Myocyte (in vitro differentiated cells): ENCODE data around the gene CYTH4. TPM values are rescaled to one million over a fixed set of nuclear protein-coding genes. Genes with fewer than 3 reads are reported as not detected.

Source experiments
- DNase-seq: peaks from one replicate; pipeline ENCODE4 v3.0.0-alpha.2; 2012; ENCODE audit warnings: low read depth
- total RNA-seq: library from RNA; depleted of rRNA; stranded (reverse); fragments of >200 nt; gene quantifications from 2 replicates; pipeline ENCODE4 v1.2.3, GENCODE V29; 2014

CYTH4 gene
- total RNA-seq, 1 donor from 2014 or later = not detected

- no peak for DNase-seq
Observed at GRCh38 chr22:37288521-37288920, 6.2 kb downstream of the CYTH4 start.

GRCh38 chr22:37289156-37289735 lies 6.9 kb downstream of the CYTH4 start:
- DNase-seq = no peak

GRCh38 chr22:37290737-37291136 lies 8.4 kb downstream of the CYTH4 start:
- DNase-seq = peak; percentile 64

- no peak for DNase-seq
Observed at GRCh38 chr22:37291559-37292298, 9.4 kb downstream of the CYTH4 start.

GRCh38 chr22:37292641-37293040 lies 10.3 kb downstream of the CYTH4 start:
- DNase-seq = no peak

GRCh38 chr22:37293172-37293571 lies 10.9 kb downstream of the CYTH4 start:
- no peak for DNase-seq

GRCh38 chr22:37294747-37295146 lies 12.4 kb downstream of the CYTH4 start:
- no peak for DNase-seq

GRCh38 chr22:37295213-37295886 lies 13.0 kb downstream of the CYTH4 start:
- no peak for DNase-seq

- DNase-seq = no peak
Observed at GRCh38 chr22:37295946-37296345, 13.6 kb downstream of the CYTH4 start.

GRCh38 chr22:37298748-37299495 lies 16.6 kb downstream of the CYTH4 start:
- DNase-seq = no peak

GRCh38 chr22:37299969-37300509 lies 17.7 kb downstream of the CYTH4 start:
- DNase-seq = no peak

GRCh38 chr22:37300551-37301017 lies 18.3 kb downstream of the CYTH4 start:
- no peak for DNase-seq

- DNase-seq = no peak
Observed at GRCh38 chr22:37301144-37301830, 19.0 kb downstream of the CYTH4 start.

GRCh38 chr22:37302674-37303555 lies 20.6 kb downstream of the CYTH4 start:
- no peak for DNase-seq

GRCh38 chr22:37303821-37304274 lies 21.5 kb downstream of the CYTH4 start:
- peak; percentile 96 for DNase-seq

- no peak for DNase-seq
Observed at GRCh38 chr22:37304595-37305343, 22.5 kb downstream of the CYTH4 start.

- no peak for DNase-seq
Observed at GRCh38 chr22:37305887-37306286, 23.6 kb downstream of the CYTH4 start.

- DNase-seq = no peak
Observed at GRCh38 chr22:37306494-37306829, 24.2 kb downstream of the CYTH4 start.
